CD4-positive, alpha-beta T cell treated with Interleukin-1 beta for 1 hour (primary cell): ENCODE measurements around the gene SIGLECL1.

Experiments
- DNase-seq, 2 donors: peaks; one replicate each; pipeline ENCODE4 v3.0.0-alpha.2; 2020 to 2022

SIGLECL1 gene

DNA sequence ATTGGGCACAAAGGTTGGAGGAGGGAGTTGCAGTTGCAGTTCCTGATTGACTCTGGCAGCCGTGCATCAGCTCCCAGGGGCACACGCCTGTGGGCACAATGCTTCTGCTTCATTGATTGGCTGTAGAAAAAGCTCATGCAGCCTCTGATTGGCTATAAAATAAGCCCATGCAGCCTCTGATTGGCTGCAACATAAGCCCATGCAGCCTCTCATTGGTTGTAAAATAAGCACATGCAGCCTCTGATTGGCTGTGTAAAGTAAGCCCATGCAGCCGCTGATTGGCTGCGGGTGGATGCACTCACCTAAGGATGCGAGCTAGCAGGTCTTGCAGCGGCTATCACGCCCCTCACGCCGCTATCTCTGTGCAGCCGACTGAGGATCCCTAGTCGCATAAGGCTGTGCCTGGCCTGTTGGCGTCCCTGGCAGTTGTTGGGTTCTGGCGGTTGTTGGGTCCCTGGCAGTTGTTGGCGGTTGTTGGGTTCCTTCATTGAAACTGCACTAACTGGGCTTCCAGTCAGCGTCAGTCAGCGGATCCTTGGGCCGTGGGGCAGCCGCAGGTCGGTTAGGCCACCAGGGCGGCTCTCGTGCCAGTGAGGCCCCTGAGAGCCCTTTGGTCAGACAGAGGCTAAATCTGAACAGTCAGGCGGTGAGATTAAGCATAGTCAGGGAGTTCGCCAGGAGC, at the start of gene SIGLECL1:
TSS of gene SIGLECL1 (plus strand) at position 295 of the 682 bp plus-strand sequence. CDS start 12,993 bp downstream, outside the sequence.
- DNase-seq = no peak

DNA sequence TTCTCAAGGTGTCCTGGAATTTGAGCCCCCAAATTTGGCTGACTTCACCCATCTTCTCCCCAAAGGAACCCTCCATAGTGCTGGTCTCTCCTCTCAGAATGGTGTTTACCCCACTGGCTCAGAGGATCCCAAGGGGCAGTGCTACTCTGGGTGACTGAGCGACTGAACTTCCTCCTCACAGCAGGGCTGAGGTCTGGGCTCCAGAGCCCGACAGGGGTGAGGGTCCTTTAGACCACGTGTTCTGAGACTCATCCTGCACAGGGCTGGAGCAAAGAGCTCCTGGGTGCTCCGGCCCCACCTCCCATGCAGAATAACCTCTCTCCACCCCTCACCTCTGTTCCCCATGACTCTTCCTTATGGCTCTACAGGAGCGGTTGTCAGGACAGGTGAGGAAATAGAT, 49.2 kb upstream of the SIGLECL1 start:
- DNase-seq = no peak

DNA sequence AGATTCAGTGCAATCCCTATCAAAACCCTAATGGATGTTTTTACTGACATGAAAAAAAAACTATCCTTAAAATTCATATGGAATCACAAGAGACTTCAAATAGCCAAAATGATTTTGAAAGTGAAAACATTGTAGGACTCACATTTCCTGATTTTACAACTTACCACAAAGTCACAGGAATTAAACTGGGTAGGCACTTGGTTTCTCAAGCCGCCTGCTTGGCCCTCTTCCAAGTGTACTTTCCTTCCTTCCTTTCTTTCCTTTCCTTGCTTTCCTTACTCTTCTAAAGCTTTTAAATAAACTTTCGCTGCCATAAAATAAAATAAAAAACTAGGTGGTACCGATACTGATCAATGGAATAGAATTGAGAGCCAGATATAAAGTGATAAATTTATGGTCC, 47.0 kb upstream of the SIGLECL1 start:
- no peak for DNase-seq

DNA sequence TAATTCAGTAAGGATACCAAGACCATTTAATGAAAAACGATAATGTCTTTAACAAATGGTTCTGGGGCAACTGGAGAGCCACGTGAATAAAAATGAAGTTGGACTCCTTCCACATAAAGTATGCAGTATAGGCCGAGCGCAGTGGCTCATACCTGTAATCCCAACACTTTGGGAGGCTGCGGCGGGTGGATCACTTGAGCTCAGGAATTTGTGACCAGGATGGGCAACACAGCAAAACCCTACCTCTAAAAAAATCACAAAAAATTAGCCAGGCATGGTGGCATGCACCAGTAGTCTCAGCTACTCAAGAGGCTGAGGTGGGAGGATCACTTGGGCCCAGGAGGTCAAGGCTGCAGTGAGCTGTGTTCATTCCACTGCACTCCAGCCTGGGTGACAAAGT, 46.6 kb upstream of the SIGLECL1 start:
- no peak for DNase-seq

DNA sequence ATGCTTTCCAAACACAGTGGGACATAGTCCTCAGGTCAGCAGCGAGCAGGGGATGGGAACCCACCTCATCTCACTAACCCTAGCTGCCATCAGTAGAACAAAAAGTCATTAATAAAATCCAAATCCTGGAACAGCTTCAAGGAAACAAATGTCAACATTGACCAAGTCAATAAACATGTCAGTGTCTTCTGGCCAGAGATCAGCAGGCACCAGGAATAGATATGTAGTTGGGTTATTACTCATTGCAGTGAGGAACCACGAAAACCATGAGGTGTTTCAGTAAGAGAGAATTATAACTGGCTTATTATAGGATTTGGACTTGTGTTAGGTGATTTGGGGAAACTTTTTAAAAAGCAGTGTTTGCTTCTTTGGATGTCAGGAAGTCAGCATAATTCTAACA, 43.1 kb upstream of the SIGLECL1 start:
- DNase-seq = no peak

DNA sequence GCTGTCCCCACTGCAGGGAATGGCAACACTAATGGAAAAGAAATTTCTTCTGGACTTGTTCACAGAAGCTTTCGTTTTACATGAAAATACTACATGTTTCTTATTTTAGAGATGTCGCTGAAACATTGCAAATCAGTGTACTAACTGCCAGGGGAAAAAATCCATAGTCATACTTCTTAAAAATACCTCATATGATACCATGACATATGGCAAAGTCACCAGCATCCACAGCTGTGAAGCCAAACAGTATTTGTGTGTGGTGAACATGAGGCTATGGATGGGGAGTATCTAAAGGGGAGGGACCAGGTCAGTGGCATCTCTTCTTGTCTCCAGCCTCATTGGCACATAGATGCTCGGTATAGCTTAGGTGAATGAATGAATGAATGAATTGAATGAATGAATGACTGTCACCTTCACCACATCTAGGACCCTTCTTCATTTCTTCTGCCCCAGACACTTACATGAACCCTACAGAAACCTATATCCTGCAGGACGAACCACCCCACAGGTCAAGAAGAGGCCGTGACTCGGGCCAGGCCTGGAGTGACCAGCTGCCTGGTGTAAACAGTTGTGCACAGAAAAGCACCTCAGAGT, 40.6 kb upstream of the SIGLECL1 start:
- no peak for DNase-seq

DNA sequence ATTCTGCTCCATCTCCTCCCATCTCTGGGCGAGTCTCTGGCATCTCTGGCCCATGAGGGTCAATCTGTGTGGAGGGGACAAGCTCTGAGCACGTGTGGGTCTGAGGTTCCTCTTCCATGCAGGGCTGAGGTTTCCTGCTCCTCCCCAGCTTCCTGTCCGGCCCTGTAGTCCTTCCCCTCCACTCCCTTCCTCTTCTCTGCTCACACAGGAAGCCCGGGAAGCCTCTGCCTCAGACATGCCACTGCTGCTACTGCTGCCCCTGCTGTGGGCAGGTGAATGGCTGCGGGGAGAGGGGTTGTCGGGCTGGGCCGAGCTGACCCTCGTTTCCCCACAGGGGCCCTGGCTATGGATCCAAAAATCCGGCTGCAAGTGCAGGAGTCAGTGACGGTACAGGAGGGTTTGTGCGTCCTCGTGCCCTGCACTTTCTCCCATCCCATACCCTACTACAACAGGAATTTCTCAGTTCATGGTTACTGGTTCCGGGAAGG, 40.0 kb upstream of the SIGLECL1 start:
- peak in 1 of 2 donors; percentile 48 for DNase-seq

DNA sequence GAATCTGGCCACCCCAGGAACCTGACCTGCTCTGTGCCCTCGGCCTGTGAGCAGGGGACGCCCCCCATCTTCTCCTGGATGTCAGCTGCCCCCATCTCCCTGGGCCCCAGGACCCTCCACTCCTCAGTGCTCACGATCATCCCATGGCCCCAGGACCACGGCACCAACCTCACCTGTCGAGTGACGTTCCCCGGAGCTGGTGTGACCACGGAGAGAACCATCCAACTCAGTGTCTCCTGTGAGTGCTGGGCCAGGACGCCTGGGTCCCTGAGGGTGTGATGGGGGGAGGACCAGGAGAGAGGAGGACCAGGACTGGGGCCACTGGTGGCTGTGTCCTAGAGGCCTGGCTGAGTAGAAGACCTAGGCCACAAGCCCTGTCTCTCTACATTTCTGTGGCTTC, 39.0 kb upstream of the SIGLECL1 start:
- no peak for DNase-seq

DNA sequence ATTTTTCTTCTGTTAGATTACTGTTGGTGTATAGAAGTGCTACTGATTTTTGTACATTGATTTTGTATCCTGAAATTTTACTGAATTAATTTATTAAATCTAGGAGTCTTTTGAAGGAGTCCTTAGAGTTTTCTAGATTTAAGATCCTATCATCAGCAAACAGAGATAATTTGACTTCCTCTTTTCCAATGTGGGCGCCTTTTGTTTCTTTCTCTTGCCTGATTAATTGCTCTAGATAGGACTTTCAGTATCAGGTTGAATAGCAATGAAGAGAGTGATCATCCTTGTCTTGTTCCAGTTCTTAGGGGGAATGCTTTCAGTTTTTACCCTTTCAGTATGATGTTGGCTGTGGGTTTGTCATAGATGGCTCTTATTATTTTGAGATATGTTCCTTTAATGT, 31.6 kb upstream of the SIGLECL1 start:
- no peak for DNase-seq

DNA sequence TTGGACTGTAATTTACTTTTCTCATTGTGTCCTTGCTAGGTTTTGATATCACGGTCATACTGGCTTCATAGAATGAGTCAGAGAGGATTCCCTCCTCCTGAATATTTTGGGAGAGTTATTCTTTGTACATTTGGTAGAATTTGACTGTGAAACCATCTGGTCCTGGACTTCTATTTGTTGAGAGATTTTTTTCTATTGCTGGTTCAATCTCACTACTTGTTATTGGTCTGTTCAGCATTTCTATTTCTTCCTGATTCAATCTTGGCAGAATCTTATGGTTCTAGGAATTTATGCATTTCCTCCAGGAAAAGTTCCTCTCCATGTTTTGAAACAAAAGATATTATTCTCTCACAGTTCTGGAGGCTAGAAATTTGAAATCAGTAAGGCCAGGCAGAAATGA, 30.9 kb upstream of the SIGLECL1 start:
- DNase-seq = no peak

DNA sequence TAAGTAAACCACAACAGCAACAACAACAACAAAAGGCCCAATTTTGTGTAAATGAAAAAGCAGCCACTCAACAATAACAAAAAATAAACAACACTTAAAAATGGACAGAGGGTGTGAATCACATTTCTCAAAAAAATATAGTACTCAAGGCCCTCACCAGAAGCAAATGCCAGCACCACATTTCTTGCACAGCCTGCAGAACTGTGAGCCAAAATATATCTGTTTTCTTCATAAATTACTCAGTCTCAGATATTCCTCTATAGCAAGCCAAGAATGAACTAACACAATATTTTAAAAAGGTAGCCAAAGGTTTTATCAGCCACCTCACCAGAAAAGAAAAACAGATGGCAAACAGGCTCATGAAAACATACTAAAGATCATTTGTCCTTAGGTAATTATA, 29.9 kb upstream of the SIGLECL1 start:
- no peak for DNase-seq

DNA sequence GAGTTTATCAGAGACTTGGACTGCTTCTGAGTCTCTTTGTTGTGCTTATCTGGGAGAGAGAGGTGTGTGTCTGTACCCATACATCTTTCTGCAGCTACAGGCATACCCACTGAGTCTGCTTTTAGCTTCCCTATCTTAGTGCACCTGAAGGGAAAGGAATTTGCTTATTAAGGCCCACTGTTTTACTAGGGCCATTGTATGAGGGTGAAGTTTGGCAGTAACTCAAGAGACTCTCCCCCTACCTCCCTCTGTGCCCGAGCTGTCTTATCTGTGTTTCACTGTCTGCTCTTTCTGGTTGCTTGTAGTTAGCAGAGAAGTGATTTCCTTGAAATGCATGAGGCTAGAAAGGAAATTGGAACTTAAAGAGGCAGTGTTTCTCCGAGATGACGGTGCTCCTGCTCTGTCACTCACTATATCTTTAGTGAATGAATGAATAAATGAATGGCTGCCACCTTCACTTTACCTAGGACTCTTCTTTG, 26.7 kb upstream of the SIGLECL1 start:
- DNase-seq = no peak

DNA sequence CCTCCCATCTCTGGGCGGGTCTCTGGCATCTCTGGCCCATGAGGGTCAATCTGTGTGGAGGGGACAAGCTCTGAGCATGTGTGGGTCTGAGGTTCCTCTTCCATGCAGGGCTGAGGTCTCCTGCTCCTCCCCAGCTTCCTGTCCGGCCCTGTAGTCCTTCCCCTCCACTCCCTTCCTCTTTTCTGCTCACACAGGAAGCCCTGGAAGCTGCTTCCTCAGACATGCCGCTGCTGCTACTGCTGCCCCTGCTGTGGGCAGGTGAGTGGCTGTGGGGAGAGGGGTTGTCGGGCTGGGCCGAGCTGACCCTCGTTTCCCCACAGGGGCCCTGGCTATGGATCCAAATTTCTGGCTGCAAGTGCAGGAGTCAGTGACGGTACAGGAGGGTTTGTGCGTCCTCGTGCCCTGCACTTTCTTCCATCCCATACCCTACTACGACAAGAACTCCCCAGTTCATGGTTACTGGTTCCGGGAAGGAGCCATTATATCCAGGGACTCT, 25.9 kb upstream of the SIGLECL1 start, which contains the start of gene CD33:
TSS of gene CD33 (plus strand) at position 183 of the 496 bp plus-strand sequence. CDS start at position 222, 39 bp downstream.
- peak in 1 of 2 donors; percentile 40 for DNase-seq

DNA sequence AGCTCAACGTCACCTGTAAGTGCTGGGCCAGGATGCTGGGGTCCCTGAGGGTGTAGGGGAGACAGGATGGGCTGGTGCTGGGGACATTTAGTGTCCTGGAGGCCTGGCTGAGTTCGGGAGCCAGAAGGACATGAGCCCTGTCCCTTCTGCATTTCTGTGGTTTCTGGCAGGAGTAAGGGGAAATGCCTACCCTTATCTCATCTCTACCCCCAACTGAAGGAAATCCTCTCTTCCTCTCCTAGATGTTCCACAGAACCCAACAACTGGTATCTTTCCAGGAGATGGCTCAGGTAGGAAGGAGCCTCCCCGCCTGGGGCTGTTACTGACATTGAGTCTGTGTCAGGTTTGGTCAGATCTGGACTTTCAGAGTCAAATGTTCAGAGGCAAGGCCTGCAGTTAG, 24.8 kb upstream of the SIGLECL1 start:
- DNase-seq = no peak

DNA sequence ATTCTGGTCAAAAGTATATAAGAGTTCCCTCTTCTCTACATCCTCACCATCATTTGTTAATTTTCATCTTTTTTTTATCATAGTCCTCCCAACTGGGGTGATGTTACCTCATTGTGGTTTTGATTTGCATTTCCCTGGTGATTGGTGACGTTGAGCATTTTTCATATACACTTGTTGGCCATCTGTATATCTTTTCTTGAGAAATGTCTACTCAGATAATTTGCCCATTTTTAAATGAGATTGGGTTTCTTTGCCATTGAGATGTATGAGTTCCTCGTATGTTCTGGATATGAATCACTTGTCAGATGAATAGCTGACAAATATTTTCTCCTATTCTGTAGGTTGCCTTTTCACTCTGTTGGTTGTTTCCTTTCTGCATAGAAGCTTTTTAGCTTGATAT, 23.6 kb upstream of the SIGLECL1 start:
- DNase-seq = no peak

DNA sequence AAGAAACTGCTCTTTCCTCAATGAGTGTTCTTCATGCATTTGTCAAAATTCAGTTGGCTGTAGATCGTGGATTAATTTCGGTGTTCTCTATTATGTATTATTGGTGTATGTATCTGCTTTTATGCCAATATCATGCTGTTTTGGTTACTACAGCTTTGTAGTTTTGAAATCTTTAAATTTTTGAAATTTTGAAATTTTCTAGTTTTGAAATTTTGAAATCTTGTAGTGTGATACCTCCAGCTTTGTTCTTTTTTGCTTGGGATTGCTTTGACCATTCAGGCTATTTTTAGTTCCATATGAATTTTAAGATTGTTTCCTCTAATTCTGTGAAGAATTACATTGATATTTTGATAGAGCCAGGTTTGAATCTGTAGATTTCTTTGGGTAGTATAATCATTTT, 22.9 kb upstream of the SIGLECL1 start:
- no peak for DNase-seq

DNA sequence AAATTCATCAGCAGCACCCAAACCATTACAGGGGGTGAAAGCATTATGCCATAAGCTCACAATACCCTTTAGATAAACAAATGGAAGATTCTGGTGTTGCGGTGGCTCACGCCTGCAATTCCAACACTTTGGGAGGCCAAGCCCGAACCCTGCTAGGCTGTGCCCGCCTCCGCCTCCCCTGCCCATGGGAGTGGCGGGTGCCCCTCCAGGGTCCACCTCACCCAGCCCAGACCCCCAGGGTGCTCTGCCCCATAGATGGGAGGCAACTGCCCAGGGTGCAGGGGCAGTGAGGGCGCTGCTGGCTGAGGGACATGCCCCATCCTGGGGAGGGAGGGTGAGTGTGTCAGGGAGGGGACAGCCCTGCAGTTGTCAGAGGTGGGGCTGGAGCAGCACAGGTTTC, 10.0 kb upstream of the SIGLECL1 start:
- no peak for DNase-seq

DNA sequence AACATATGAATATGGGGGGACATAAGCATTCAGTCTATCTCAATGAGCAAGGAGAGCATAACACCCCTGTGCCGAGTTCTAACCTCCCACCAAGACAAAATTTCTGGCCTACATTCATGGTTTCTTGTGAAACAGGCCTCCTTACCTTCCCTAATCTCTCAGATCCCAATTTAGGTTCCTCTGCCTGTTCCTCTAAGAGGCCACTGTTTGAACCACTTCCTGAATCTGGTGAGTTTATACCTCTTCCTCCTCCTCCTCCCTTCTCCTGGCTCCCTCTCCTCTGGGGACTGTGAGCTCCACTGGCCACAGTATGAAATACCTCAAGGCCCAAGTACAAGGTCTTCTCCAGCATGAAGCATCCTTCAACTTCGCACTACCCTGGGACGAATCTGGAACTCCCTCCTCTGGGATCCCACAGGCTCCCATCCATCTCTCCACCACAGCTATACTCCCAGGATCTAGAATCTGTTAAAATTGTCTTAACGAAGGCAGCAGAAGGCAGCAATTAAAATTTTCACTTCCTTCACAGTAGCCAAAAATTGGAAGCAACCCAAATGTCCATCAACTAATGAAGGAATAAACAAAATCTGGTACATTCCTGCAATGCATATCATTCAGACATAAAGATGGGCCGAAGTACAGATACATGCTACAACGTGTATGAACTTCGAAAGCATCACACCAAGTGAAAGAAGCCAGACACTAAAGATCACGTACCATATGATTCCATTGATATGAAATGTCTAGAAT, 7.8 kb upstream of the SIGLECL1 start:
- DNase-seq = no peak

DNA sequence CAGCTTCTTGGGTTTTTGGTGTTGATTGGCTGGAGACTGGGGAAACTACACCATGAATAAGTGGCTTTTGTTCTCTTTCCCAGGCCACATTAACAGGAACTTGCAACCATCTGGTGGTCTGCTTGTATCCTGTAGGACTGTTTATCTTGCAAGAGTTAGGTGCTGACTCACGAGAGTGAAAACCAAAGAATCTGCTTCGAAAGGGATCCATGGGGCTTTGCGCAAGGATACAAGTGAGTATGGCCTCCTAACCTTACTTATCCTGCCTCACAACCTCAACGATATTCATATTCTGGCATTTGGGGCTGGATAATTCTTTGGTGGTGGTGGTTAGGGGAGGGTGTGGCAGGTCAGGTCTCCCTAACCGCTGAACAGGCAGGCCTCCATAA, 4.7 kb upstream of the SIGLECL1 start:
- DNase-seq = peak in 1 of 2 donors; percentile 4

DNA sequence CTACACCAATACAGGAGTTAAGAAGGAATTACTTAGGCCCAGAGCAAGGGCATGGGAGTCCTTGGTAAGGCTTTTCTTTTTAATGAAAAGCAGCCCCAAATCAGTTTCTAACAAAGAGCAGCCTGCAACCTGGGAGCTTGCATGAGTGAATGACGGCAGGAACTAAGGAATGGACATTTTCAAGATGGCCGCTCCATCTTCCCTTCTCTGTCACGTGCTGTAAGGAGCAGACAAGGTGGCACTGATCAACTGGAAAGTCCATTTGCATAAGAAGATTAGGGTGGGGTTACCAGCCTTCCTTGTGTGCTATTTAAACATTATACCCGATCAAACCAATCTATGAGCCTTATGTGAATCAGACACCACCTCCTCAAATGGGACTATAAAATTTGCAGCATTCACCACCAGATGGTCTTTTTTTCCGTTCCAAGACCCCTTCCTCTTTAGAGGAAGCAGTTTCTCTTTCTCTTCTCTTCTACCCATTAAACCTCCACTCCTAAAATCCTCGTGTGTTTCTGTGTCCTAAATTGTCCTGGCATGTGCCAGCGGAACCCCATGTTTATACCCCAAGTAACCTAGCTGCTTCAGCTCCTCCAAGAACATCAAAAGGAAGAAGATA, 2.8 kb upstream of the SIGLECL1 start:
- no peak for DNase-seq

DNA sequence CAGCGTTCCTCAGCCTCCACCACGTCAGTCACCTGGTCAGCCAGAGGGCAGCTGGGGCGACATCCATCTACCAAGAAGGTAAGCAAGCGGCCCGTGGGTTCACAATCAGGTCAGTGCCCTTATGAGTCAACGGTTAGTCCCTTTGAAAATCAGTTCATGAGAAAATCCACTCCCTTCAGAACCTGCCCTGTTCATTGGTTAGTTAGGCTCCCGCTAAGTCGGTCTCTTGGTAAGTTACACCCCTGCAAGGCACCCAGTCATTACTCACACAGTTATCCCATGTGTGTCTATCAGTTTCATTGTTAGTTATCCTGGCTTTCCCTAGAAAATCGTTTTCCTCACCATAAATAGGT, 564 bp downstream of the SIGLECL1 start:
- no peak for DNase-seq

DNA sequence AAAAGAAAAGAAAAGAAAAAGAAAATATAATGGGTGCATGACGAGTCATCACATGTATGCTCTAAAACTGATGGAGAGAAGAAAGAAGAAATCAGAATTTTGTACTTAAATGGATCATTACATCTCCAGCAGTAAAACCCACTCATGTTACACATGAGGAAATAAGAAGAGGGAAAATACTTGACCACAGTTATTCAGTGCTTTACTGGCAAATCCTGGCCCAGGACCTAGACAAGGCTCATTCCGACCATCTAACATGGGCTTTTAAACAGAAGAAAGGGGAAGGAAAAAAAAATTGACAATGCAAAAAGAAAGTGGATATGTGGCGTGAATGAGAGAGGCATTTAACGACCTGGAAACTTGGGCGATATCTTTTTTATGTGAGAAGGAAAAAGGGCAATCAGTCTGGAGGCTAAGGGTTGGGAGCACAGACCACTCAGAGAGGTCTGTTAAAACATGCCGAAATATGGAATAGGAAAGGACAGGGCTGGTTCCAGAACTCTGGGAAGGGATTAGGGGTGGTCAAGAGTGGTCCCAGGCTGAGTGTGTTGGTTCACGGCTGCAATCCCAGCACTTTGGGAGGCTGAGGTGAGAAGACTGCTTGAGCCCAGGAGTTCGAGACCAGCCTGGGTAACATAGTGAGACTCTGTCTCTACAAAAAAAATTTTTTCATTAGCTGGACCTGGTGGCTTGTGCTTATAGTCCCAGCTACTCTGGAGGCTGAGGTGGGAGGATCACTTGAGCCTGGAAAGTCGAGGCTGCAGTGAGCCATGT, 1.6 kb downstream of the SIGLECL1 start:
- no peak for DNase-seq
